Kidney (tissue), 14 donors: ENCODE results near the gene KLHL6. TPM values are rescaled to one million over a fixed set of nuclear protein-coding genes. Genes with fewer than 3 reads are reported as not detected.

ENCODE experiments used
- DNase-seq, 5 donors: peaks; one replicate each; pipeline ENCODE4 v3.0.0-alpha.2; 2013 to 2020
- FAIRE-seq: peaks from 2 replicates; lab custom pipeline; 2012; peaks lifted over from hg19 to GRCh38; lab: Jason Lieb, UNC
- H3K27ac ChIP-seq, 2 donors: one replicate each; pipeline ENCODE4 v1.7.0; 2013; ENCODE audit warnings: low read depth in 2 of 2, low read length in 2 of 2, inconsistent platforms in 1 of 2
- H3K27me3 ChIP-seq: one replicate; pipeline ENCODE4 v1.7.1; 2013; ENCODE audit warnings: low read length, inconsistent platforms; ENCODE audit not compliant: control insufficient read depth, insufficient read depth
- H3K36me3 ChIP-seq, 3 donors: one replicate each; pipeline versions ENCODE4 v1.7.0 to v1.7.1; 2013; ENCODE audit warnings: low read length in 3 of 3, control low read depth in 1 of 3, inconsistent platforms in 1 of 3; ENCODE audit not compliant: insufficient read depth in 3 of 3, control insufficient read depth in 2 of 3
- H3K4me1 ChIP-seq, 3 donors: one replicate each; pipeline versions ENCODE4 v1.7.0 to v1.7.1; 2013; ENCODE audit warnings: low read length in 3 of 3, inconsistent platforms in 1 of 3, low read depth in 1 of 3; ENCODE audit not compliant: control insufficient read depth in 2 of 3, insufficient read depth in 2 of 3
- H3K4me3 ChIP-seq, 3 donors: one replicate each; pipeline versions ENCODE4 v1.7.0 to v1.8.1; 2013; ENCODE audit warnings: low read length in 3 of 3, control low read depth in 1 of 3, inconsistent platforms in 1 of 3
- H3K9ac ChIP-seq, 3 donors: one replicate each; pipeline versions ENCODE4 v1.7.0 to v1.7.1; 2013; ENCODE audit warnings: low read length in 3 of 3, control low read depth in 1 of 3, inconsistent platforms in 1 of 3
- H3K9me3 ChIP-seq, 3 donors: one replicate each; pipeline versions ENCODE4 v1.7.0 to v1.7.1; 2013; ENCODE audit warnings: low read length in 3 of 3, control low read depth in 1 of 3, inconsistent platforms in 1 of 3; ENCODE audit not compliant: control insufficient read depth in 2 of 3, insufficient read depth in 1 of 3
- intact Hi-C: fragments of 100-400 bp; cut with DNase I; formaldehyde crosslinking; loops from one replicate; pipeline ENCODE4 v1.11.1; 2022
- polyA plus RNA-seq: library from polyadenylated mRNA; stranded (reverse); fragments of 350-450 nt; fragmentation: Illumina TruSeq; extraction: RNeasy Lipid Tissue Mini Kit (QIAGEN cat#74804); gene quantifications from one replicate; pipeline ENCODE4 v1.2.3, GENCODE V29; 2014; ENCODE audit warnings: low read depth, low replicate concordance; ENCODE audit not compliant: insufficient read depth
- total RNA-seq: library from RNA; stranded (reverse); fragmentation: NEBNext Ultra II Directional; extraction: Animal tissue kit (Norgen Biotek cat#: 25700); gene quantifications from one replicate; pipeline ENCODE4 v1.2.1, GENCODE V29; 2021
- TF ChIP-seq, protein P1 (sequence below): IDR thresholded peaks from 3 replicates; pipeline ENCODE4 v1.5.1; 2012; ENCODE audit warnings: mild to moderate bottlenecking, moderate library complexity, borderline replicate concordance; ENCODE audit not compliant: insufficient read depth; ENCODE audit errors: extremely low read depth
- donor health status: control.
- donor health status: control.
- donor health status: control.
- donor health status: control.
- donor health status: control.
- donor health status: DM: yes; HTN: yes; CAD: no.
- donor health status: Normal renal cell carcinoma (clear cell type).

KLHL6 gene
- total and polyA plus RNA-seq, 2 donors from 2014 or later = 0.37 to 9.8 TPM

DNA sequence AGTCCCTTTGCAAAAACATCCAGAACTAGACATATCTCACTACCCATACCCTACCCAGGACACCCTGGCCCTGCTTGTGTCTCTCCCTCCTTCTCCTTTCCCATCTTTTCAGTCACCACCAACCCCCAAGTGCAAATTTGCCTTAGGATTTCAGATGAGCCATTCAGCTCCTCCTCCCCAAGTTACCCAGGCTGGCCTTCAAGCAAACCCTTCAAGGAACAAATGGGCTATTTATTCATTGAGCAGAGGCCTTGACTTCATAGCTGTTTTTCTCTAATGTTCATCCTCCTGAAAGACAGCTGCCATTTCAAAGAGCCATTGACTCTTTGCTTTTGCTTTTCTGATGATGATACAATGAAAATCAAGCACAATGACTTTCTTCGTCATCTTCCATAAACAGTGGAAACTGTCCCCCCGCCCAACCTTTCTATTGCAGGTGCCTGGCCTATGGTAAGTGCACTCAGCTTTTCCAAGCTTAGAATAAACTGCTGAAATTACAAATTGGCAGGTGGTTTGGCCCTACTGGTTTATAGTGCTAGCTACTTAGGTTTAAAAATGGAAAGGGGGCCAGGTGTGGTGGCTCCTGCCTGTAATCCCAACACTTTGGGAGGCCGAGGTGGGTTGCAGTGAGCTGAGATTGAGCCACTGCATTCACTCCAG, 26.1 kb upstream of the KLHL6 start:
- no peak for FAIRE-seq

DNA sequence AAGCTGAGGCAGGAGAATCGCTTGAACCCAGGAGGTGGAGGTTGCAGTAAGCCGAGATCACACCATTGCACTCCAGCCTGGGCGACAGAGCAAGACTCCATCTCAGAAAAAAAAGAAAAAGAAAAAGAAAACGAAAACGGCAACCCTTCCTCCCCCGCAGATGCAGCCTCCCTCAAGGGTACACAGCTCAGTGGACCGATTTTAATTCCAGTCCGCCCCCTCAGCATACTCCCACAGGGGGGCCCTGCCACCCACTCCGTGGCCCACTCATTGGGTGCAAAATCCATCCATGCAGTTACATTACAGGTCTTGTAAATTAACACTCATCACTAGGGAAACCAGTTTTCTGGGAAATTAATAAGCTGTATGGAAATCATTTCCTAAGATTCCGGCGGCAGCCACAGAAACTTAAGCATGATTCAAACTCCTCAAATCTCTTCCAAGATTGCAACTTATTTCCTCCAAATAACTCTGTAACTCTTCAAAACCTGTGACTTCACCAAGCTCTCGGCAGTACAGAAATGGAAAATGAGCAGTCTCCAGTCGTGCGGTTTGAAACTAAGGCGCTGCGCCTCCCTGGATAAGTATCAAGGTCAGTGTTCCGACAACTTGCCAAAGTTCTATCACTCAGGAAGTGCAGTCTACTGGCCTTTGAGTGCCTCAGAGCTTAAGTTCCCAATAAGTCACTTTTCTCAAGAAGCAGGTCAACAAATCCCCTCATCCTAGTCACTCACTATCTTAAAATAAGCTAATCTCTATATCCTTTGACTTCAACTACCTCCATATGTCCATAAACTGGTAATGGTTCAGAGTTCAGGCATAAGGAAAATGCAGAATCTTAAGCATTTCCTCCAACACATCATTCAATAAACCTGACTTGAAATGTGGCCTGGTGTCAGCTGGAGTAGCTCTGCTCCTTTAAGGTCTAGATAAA, 24.7 kb upstream of the KLHL6 start:
- H3K36me3 ChIP-seq = no peaks in the 10 kb centered on the region
- peak in 3 of 5 donors; percentile 18 to 57 (median 21) for DNase-seq
- H3K4me1 ChIP-seq = peaks cover 0 to 8% (median 0%) of the 10 kb centered on the region in 3 donors
- H3K27ac ChIP-seq = no peak overlapping the region
- no peak for FAIRE-seq
- intact Hi-C loops = no loop called here
- no peaks in the 10 kb centered on the region for H3K9me3 ChIP-seq
- TF ChIP-seq, protein P1, sequence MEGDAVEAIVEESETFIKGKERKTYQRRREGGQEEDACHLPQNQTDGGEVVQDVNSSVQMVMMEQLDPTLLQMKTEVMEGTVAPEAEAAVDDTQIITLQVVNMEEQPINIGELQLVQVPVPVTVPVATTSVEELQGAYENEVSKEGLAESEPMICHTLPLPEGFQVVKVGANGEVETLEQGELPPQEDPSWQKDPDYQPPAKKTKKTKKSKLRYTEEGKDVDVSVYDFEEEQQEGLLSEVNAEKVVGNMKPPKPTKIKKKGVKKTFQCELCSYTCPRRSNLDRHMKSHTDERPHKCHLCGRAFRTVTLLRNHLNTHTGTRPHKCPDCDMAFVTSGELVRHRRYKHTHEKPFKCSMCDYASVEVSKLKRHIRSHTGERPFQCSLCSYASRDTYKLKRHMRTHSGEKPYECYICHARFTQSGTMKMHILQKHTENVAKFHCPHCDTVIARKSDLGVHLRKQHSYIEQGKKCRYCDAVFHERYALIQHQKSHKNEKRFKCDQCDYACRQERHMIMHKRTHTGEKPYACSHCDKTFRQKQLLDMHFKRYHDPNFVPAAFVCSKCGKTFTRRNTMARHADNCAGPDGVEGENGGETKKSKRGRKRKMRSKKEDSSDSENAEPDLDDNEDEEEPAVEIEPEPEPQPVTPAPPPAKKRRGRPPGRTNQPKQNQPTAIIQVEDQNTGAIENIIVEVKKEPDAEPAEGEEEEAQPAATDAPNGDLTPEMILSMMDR = no peak
- H3K27me3 ChIP-seq = no peaks in the 10 kb centered on the region
- H3K4me3 ChIP-seq = peak overlapping the region in 2 of 3 donors; percentile 13 to 23
- H3K9ac ChIP-seq = no peak overlapping the region

More for the DNA sequence above, 26.1 kb upstream of the KLHL6 start:
- H3K4me3 ChIP-seq = no peak overlapping the region
- no peak overlapping the region for H3K9ac ChIP-seq
- H3K36me3 ChIP-seq = no peaks in the 10 kb centered on the region
- intact Hi-C loops = no loop called here
- H3K4me1 ChIP-seq = peaks cover 0 to 8% (median 0%) of the 10 kb centered on the region in 3 donors
- H3K27me3 ChIP-seq = no peaks in the 10 kb centered on the region
- no peak overlapping the region for H3K27ac ChIP-seq
- no peaks in the 10 kb centered on the region for H3K9me3 ChIP-seq
- TF ChIP-seq, protein P1 = no peak
- DNase-seq = no peak

DNA sequence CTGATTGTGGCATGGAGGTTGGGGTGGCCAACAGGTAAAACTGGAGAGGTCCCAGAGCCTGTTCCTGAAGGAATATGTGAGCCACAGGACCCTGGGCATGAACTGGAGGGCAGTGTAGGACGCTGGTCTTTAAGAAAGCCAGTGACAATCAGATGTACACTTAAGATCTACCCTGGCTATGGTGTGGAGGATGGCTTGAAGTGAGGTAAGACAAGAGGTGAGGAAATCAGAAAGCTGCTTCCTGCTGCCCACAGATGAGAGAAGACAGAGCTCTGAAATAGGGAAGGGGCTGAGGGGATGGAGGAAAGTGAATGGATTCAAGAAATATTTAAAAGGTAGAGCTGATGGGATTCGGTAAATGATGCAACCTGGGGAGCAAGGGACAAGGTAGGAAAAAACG, 22.7 kb upstream of the KLHL6 start:
- TF ChIP-seq, protein P1 = no peak
- no peaks in the 10 kb centered on the region for H3K27me3 ChIP-seq
- H3K27ac ChIP-seq = no peak overlapping the region
- peaks cover 0 to 2% (median 0%) of the 10 kb centered on the region in 3 donors for H3K4me1 ChIP-seq
- no peaks in the 10 kb centered on the region for H3K36me3 ChIP-seq
- FAIRE-seq (no peak), DNase-seq (no peak)
- H3K4me3 ChIP-seq = no peak overlapping the region
- H3K9ac ChIP-seq = no peak overlapping the region
- no peaks in the 10 kb centered on the region for H3K9me3 ChIP-seq
- intact Hi-C loops = no loop called here
